Astrocyte of the spinal cord (primary cell): Measurements from ENCODE around the gene WDFY4.

Experiments
- DNase-seq: peaks from one replicate; pipeline ENCODE4 v3.0.0; 2011; ENCODE audit warnings: low read depth, low spot score
- H3K4me3 ChIP-seq: 2 replicates; pipeline ENCODE4 v1.5.1; 2011; ENCODE audit warnings: low read depth, mild to moderate bottlenecking, low read length, moderate library complexity
- CTCF ChIP-seq: IDR thresholded peaks from 2 replicates; pipeline ENCODE4 v1.5.1; 2012; ENCODE audit warnings: low read depth, mild to moderate bottlenecking, low read length, inconsistent platforms
- in situ Hi-C: cut with HindIII; loops from 2 replicates; pipeline ENCODE4 v1.10.0; 2017; ENCODE audit warnings: low sequenced_read_pairs

WDFY4 gene

GRCh38 chr10:48729941-48730457 lies 45.3 kb downstream of the WDFY4 start:
- TF ChIP-seq CTCF: no peak
- in situ Hi-C loops: no loop called here
- no peak overlapping the region for H3K4me3 ChIP-seq
- no peak for DNase-seq

- no peak for DNase-seq
- TF ChIP-seq CTCF: no peak
- in situ Hi-C loops: no loop called here
- H3K4me3 ChIP-seq: no peak overlapping the region
Measured at GRCh38 chr10:48731141-48731540, 46.5 kb downstream of the WDFY4 start.

GRCh38 chr10:48731654-48732053 lies 47.0 kb downstream of the WDFY4 start:
- no peak overlapping the region for H3K4me3 ChIP-seq
- TF ChIP-seq CTCF: no peak
- in situ Hi-C loops: no loop called here
- DNase-seq: no peak

- in situ Hi-C loops: no loop called here
- DNase-seq: no peak
- no peak overlapping the region for H3K4me3 ChIP-seq
- TF ChIP-seq CTCF: no peak
Measured at GRCh38 chr10:48733329-48733728, 48.7 kb downstream of the WDFY4 start.

GRCh38 chr10:48735836-48736390 lies 51.2 kb downstream of the WDFY4 start:
- H3K4me3 ChIP-seq: no peak overlapping the region
- TF ChIP-seq CTCF: no peak
- in situ Hi-C loops: no loop called here
- no peak for DNase-seq

- no peak overlapping the region for H3K4me3 ChIP-seq
- no peak for TF ChIP-seq CTCF
- in situ Hi-C loops: no loop called here
- no peak for DNase-seq
Measured at GRCh38 chr10:48736596-48736995, 51.9 kb downstream of the WDFY4 start.

- no peak for DNase-seq
- TF ChIP-seq CTCF: no peak
- no peak overlapping the region for H3K4me3 ChIP-seq
- in situ Hi-C loops: no loop called here
Measured at GRCh38 chr10:48737886-48738285, 53.2 kb downstream of the WDFY4 start.
